GM12891 (cell line): ENCODE results near the gene ADGRL1.

Experiments used
- DNase-seq: peaks from one replicate; pipeline ENCODE4 v3.0.0; 2011; ENCODE audit warnings: low spot score; ENCODE audit not compliant: insufficient read length
- FAIRE-seq: peaks from 2 replicates; lab custom pipeline; 2011; peaks lifted over from hg19 to GRCh38; lab: Jason Lieb, UNC
- PAX5 ChIP-seq: IDR thresholded peaks from 2 replicates; pipeline ENCODE4 v1.6.1; 2011; ENCODE audit warnings: low read length, moderate library complexity, mild to moderate bottlenecking; ENCODE audit not compliant: insufficient read depth, severe bottlenecking
- POLR2A ChIP-seq: IDR thresholded peaks from 2 replicates; pipeline ENCODE4 v1.6.1; 2011; ENCODE audit warnings: low read depth, low read length, control low read depth
- POLR2AphosphoS5 ChIP-seq: IDR thresholded peaks from 2 replicates; pipeline ENCODE4 v1.6.1; 2011; ENCODE audit warnings: low read depth, low read length, control low read depth
- POU2F2 ChIP-seq: IDR thresholded peaks from 2 replicates; pipeline ENCODE4 v1.6.1; 2011; ENCODE audit warnings: low read depth, mild to moderate bottlenecking, control low read depth, low read length, moderate library complexity
- SPI1 ChIP-seq: IDR thresholded peaks from 2 replicates; pipeline ENCODE4 v1.6.1; 2011; ENCODE audit warnings: low read depth, low read length, control low read depth
- TAF1 ChIP-seq: IDR thresholded peaks from 2 replicates; pipeline ENCODE4 v1.6.1; 2011; ENCODE audit warnings: low read depth, low read length, control low read depth

Gene ADGRL1

GRCh38 chr19:14115756-14116155, 90.2 kb downstream of the ADGRL1 start:
- DNase-seq (no peak), FAIRE-seq (no peak)
- no peak for TF ChIP-seq POLR2A

GRCh38 chr19:14114854-14115253, 91.1 kb downstream of the ADGRL1 start:
- DNase-seq: no peak

GRCh38 chr19:14114439-14114838, 91.5 kb downstream of the ADGRL1 start:
- TF ChIP-seq SPI1: no peak
- TF ChIP-seq PAX5: no peak
- TF ChIP-seq TAF1: no peak
- TF ChIP-seq POU2F2: no peak
- TF ChIP-seq POLR2A: no peak
- no peak for TF ChIP-seq POLR2AphosphoS5
- DNase-seq (no peak), FAIRE-seq (no peak)

More at GRCh38 chr19:14114854-14115253, 91.1 kb downstream of the ADGRL1 start:
- FAIRE-seq: peak; percentile 35
- TF ChIP-seq POLR2A (no peak), POU2F2 (no peak), SPI1 (no peak), TAF1 (no peak), POLR2AphosphoS5 (no peak), PAX5 (no peak)

GRCh38 chr19:14113762-14114414, 92.1 kb downstream of the ADGRL1 start:
- FAIRE-seq: no peak
- no peak for DNase-seq

GRCh38 chr19:14112809-14113385, 93.1 kb downstream of the ADGRL1 start:
- DNase-seq: no peak
- TF ChIP-seq POLR2A: no peak
- no peak for TF ChIP-seq SPI1
- no peak for TF ChIP-seq PAX5
- no peak for TF ChIP-seq POU2F2
- no peak for TF ChIP-seq POLR2AphosphoS5
- no peak for TF ChIP-seq TAF1
- FAIRE-seq: no peak

More at GRCh38 chr19:14113762-14114414, 92.1 kb downstream of the ADGRL1 start:
- TF ChIP-seq POU2F2 (no peak), POLR2AphosphoS5 (no peak), POLR2A (no peak)

- TF ChIP-seq POLR2AphosphoS5 (no peak), PAX5 (no peak), TAF1 (no peak), POLR2A (no peak), SPI1 (no peak), POU2F2 (no peak)
- DNase-seq: no peak
- no peak for FAIRE-seq
Measured at GRCh38 chr19:14112051-14112808, 93.7 kb downstream of the ADGRL1 start.

- TF ChIP-seq POLR2AphosphoS5 (no peak), POLR2A (no peak), POU2F2 (no peak), TAF1 (no peak), SPI1 (no peak), PAX5 (no peak)
- DNase-seq: no peak
- FAIRE-seq: no peak
Measured at GRCh38 chr19:14111486-14111885, 94.5 kb downstream of the ADGRL1 start.

GRCh38 chr19:14110650-14111049, 95.3 kb downstream of the ADGRL1 start:
- no peak for FAIRE-seq

GRCh38 chr19:14107581-14108461, 98.1 kb downstream of the ADGRL1 start:
- TF ChIP-seq POLR2A: no peak
- no peak for TF ChIP-seq SPI1
- no peak for TF ChIP-seq POU2F2
- TF ChIP-seq PAX5: no peak
- DNase-seq: no peak
- no peak for FAIRE-seq

More at GRCh38 chr19:14110650-14111049, 95.3 kb downstream of the ADGRL1 start:
- TF ChIP-seq POLR2A (no peak), PAX5 (no peak), TAF1 (no peak), SPI1 (no peak), POU2F2 (no peak), POLR2AphosphoS5 (no peak)
- no peak for DNase-seq
